SK-N-SH treated with all-trans-retinoic acid at 6 μM for 48 hours (cell line): ENCODE results near the gene ZNF175.

Experiments
- ATAC-seq: fragments of 200-7000 bp; cut with Tn5 transposase; 3 replicates; pipeline ENCODE4 v1.9.1; 2020; ENCODE audit warnings: mild to moderate bottlenecking, moderate library complexity
- BACH2 ChIP-seq: fragments of 250-450 bp; sonication (Bioruptor Pico); IDR thresholded peaks from 2 replicates; pipeline ENCODE4 v1.9.0; 2021; ENCODE audit warnings: mild to moderate bottlenecking, borderline replicate concordance
- GLIS3 ChIP-seq: fragments of 250-450 bp; sonication (Bioruptor Pico); IDR thresholded peaks from 2 replicates; pipeline ENCODE4 v1.5.0; 2020; ENCODE audit warnings: mild to moderate bottlenecking, moderate library complexity
- PPARA ChIP-seq: fragments of 250-450 bp; sonication (Bioruptor Pico); IDR thresholded peaks from 2 replicates; pipeline ENCODE4 v1.5.0; 2020; ENCODE audit warnings: mild to moderate bottlenecking, borderline replicate concordance
- SNAI2 ChIP-seq: fragments of 250-450 bp; sonication (Bioruptor Pico); IDR thresholded peaks from 2 replicates; pipeline ENCODE4 v1.5.0; 2020; ENCODE audit warnings: mild to moderate bottlenecking, moderate library complexity
- TF ChIP-seq, protein P1 (sequence below): fragments of 250-450 bp; sonication (Bioruptor Pico); IDR thresholded peaks from 2 replicates; pipeline ENCODE4 v1.5.1; 2021; ENCODE audit warnings: mild to moderate bottlenecking, moderate library complexity
- TF ChIP-seq, protein P2 (sequence below): fragments of 250-450 bp; sonication (Bioruptor Pico); IDR thresholded peaks from 2 replicates; pipeline ENCODE4 v1.8.0; 2021; ENCODE audit warnings: low read depth, mild to moderate bottlenecking, moderate library complexity, borderline replicate concordance

Gene ZNF175

DNA sequence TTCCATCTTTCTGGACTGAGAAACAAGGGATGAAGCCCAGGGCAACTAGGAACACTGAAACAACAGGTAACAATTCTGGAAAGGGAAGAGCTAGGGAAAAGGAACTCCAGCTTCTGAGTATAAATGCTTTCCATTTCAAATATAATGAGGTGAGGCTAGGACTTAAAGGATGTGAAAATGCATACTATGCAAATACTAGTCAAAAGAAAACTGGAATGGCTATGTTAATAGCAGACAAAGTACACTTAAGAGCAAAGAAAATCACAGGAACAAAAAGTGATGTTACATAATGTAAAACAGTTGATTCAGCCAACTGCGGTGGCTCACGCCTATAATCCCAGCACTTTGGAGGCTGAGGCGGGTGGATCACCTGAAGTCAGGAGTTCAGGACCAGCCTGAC lies 69.3 kb downstream of the ZNF175 start (continued):
- TF ChIP-seq, protein P1, sequence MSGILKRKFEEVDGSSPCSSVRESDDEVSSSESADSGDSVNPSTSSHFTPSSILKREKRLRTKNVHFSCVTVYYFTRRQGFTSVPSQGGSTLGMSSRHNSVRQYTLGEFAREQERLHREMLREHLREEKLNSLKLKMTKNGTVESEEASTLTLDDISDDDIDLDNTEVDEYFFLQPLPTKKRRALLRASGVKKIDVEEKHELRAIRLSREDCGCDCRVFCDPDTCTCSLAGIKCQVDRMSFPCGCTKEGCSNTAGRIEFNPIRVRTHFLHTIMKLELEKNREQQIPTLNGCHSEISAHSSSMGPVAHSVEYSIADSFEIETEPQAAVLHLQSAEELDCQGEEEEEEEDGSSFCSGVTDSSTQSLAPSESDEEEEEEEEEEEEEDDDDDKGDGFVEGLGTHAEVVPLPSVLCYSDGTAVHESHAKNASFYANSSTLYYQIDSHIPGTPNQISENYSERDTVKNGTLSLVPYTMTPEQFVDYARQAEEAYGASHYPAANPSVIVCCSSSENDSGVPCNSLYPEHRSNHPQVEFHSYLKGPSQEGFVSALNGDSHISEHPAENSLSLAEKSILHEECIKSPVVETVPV (CRISPR knock-in tag), result no peak
- TF ChIP-seq, protein P2, sequence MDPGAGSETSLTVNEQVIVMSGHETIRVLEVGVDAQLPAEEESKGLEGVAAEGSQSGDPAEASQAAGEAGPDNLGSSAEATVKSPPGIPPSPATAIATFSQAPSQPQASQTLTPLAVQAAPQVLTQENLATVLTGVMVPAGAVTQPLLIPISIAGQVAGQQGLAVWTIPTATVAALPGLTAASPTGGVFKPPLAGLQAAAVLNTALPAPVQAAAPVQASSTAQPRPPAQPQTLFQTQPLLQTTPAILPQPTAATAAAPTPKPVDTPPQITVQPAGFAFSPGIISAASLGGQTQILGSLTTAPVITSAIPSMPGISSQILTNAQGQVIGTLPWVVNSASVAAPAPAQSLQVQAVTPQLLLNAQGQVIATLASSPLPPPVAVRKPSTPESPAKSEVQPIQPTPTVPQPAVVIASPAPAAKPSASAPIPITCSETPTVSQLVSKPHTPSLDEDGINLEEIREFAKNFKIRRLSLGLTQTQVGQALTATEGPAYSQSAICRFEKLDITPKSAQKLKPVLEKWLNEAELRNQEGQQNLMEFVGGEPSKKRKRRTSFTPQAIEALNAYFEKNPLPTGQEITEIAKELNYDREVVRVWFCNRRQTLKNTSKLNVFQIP (CRISPR knock-in tag), result no peak
- TF ChIP-seq GLIS3 (no peak), SNAI2 (CRISPR knock-in tag) (no peak)

DNA sequence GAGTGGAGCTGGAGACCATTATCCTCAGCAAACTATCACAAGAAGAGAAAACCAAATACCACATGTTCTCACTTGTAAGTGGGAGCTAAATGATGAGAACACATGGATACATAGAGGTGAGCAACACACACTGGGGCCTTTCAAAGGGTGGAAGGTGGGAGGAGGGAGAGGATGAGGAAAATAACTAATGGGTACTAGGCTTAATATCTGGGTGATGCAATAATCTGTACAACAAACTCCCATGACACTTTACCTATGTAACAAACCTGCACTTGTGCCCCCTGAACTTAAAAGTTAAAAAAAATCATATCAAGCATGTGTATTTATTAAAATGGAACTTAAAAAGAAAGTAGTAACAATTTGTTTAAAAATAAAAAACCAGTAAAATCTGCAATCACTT lies 70.6 kb downstream of the ZNF175 start:
- TF ChIP-seq BACH2 (CRISPR knock-in tag) (no peak), PPARA (no peak)
- no peak for ATAC-seq
